ENCODE results near the gene TTC21B. TPM values are rescaled to one million over a fixed set of nuclear protein-coding genes. Genes with fewer than 3 reads are reported as not detected.
"Not testable (repeated sequence)": the region's sequence is repeated elsewhere in the genome, so short reads cannot be mapped to it uniquely, and the experiment has no call there.

The TTC21B gene
- total and polyA plus RNA-seq, 2 donors from 2014 or later = 8.4 to 15.2 TPM

DNA sequence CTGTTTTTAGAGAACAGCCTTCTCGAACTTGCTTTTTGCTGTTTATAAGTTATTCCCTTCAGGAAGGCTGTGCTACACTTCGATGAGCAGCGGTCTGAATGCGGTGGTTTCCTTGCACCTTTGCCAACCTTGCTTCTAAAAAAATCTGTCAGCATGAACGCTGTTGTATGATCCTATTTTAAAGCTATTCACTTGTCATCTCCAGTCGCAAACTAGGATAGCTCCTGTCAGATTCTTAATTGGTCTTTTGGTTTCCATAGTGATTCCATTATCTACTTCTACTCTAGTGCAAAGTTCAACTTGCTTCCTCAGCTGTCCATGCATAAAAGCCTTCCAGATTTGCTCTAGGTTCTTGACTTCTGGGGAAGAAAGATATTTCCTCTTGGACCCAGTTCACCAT, 83.2 kb downstream of the TTC21B start:
- TF ChIP-seq, protein P1, sequence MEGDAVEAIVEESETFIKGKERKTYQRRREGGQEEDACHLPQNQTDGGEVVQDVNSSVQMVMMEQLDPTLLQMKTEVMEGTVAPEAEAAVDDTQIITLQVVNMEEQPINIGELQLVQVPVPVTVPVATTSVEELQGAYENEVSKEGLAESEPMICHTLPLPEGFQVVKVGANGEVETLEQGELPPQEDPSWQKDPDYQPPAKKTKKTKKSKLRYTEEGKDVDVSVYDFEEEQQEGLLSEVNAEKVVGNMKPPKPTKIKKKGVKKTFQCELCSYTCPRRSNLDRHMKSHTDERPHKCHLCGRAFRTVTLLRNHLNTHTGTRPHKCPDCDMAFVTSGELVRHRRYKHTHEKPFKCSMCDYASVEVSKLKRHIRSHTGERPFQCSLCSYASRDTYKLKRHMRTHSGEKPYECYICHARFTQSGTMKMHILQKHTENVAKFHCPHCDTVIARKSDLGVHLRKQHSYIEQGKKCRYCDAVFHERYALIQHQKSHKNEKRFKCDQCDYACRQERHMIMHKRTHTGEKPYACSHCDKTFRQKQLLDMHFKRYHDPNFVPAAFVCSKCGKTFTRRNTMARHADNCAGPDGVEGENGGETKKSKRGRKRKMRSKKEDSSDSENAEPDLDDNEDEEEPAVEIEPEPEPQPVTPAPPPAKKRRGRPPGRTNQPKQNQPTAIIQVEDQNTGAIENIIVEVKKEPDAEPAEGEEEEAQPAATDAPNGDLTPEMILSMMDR (IDR thresholded peaks at IDR 0.05; ENCODE audit: borderline replicate concordance, extremely low read depth, insufficient read depth) = no peak
- Histone ChIP-seq H3K9me3 (ENCODE audit: control insufficient read depth in 2 of 3, insufficient read depth in 1 of 3, low read length in 3 of 3) (no peaks in the 10 kb centered on the region), H3K4me1 (ENCODE audit: control insufficient read depth in 2 of 3, insufficient read depth in 2 of 3, low read depth in 1 of 3, low read length in 3 of 3) (peaks cover 0 to 15% (median 0%) of the 10 kb centered on the region in 3 donors), H3K4me3 (ENCODE audit: low read length in 3 of 3) (peak overlapping the region in 1 of 3 donors; percentile 51), H3K27me3 (ENCODE audit: control insufficient read depth, insufficient read depth, low read length) (no peaks in the 10 kb centered on the region), H3K9ac (ENCODE audit: low read length in 3 of 3) (no peak overlapping the region), H3K27ac (ENCODE audit: low read depth in 2 of 2, low read length in 2 of 2) (no peak overlapping the region), H3K36me3 (ENCODE audit: control insufficient read depth in 2 of 3, insufficient read depth in 3 of 3, low read length in 3 of 3) (peaks cover 0 to 6% (median 0%) of the 10 kb centered on the region in 3 donors)
- intact Hi-C loops (cut with DNase I) = no loop called here
- no peak for FAIRE-seq
- peak in 1 of 5 donors; percentile 12 for DNase-seq

DNA sequence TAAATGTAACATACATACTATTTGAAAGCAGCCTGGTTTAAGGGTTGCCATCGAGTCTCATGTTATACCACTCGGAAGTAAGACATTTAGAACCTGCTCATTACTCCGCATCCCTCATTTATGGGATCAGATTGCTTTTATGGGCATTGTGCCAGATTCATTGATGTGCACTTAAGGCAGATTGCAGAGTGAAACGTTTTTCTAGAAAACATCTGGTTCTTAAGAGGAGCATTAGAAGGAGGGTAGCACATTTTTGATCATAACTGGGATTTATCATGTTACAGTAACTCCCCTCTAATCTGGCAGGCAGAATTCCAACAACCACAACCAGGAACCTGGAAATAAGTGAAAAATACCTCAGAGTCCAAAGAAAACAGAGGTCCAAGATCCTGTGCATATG, 85.4 kb downstream of the TTC21B start:
- peaks cover 0 to 6% (median 0%) of the 10 kb centered on the region in 3 donors for H3K36me3 ChIP-seq (ENCODE audit: control insufficient read depth in 2 of 3, insufficient read depth in 3 of 3, low read length in 3 of 3)
- no peaks in the 10 kb centered on the region for H3K9me3 ChIP-seq (ENCODE audit: control insufficient read depth in 2 of 3, insufficient read depth in 1 of 3, low read length in 3 of 3)
- DNase-seq (peak in 3 of 5 donors; percentile 27 to 80 (median 70)), FAIRE-seq (no peak)
- no peak overlapping the region for H3K4me3 ChIP-seq (ENCODE audit: low read length in 3 of 3)
- no peaks in the 10 kb centered on the region for H3K27me3 ChIP-seq (ENCODE audit: control insufficient read depth, insufficient read depth, low read length)
- TF ChIP-seq, protein P1 (IDR thresholded peaks at IDR 0.05; ENCODE audit: borderline replicate concordance, extremely low read depth, insufficient read depth) = no peak
- H3K9ac ChIP-seq (ENCODE audit: low read length in 3 of 3) = no peak overlapping the region
- H3K4me1 ChIP-seq (ENCODE audit: control insufficient read depth in 2 of 3, insufficient read depth in 2 of 3, low read depth in 1 of 3, low read length in 3 of 3) = peaks cover 0 to 15% (median 0%) of the 10 kb centered on the region in 3 donors
- H3K27ac ChIP-seq (ENCODE audit: low read depth in 2 of 2, low read length in 2 of 2) = no peak overlapping the region
- intact Hi-C loops (cut with DNase I) = no loop called here

DNA sequence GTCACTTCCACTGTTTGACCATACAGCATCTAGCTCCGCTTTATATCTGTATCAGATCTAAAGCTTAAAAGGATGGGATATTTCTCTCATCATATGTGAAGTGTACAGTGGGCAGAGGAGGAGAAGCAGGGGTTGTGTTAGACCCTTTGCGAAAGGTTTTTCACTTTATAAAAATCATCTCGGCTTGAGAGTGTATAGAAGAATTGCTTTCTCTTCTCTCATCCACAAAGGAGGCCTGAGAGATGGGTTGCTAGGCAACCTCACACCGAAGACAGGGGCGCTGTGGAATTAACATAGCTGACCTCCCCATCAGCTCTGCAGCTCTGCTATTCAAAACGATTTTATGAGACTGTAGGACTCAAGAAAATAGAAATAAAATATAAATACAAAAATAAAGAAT, 89.3 kb downstream of the TTC21B start:
- DNase-seq (no peak), FAIRE-seq (no peak)
- TF ChIP-seq, protein P1 (IDR thresholded peaks at IDR 0.05; ENCODE audit: borderline replicate concordance, extremely low read depth, insufficient read depth) = no peak
- Histone ChIP-seq H3K27ac (ENCODE audit: low read depth in 2 of 2, low read length in 2 of 2) (no peak overlapping the region), H3K9ac (ENCODE audit: low read length in 3 of 3) (no peak overlapping the region), H3K36me3 (ENCODE audit: control insufficient read depth in 2 of 3, insufficient read depth in 3 of 3, low read length in 3 of 3) (peaks cover 0 to 3% (median 0%) of the 10 kb centered on the region in 3 donors), H3K4me3 (ENCODE audit: low read length in 3 of 3) (no peak overlapping the region), H3K4me1 (ENCODE audit: control insufficient read depth in 2 of 3, insufficient read depth in 2 of 3, low read depth in 1 of 3, low read length in 3 of 3) (peaks cover 0 to 13% (median 0%) of the 10 kb centered on the region in 3 donors), H3K9me3 (ENCODE audit: control insufficient read depth in 2 of 3, insufficient read depth in 1 of 3, low read length in 3 of 3) (no peaks in the 10 kb centered on the region), H3K27me3 (ENCODE audit: control insufficient read depth, insufficient read depth, low read length) (no peaks in the 10 kb centered on the region)
- intact Hi-C loops (cut with DNase I) = no loop called here

DNA sequence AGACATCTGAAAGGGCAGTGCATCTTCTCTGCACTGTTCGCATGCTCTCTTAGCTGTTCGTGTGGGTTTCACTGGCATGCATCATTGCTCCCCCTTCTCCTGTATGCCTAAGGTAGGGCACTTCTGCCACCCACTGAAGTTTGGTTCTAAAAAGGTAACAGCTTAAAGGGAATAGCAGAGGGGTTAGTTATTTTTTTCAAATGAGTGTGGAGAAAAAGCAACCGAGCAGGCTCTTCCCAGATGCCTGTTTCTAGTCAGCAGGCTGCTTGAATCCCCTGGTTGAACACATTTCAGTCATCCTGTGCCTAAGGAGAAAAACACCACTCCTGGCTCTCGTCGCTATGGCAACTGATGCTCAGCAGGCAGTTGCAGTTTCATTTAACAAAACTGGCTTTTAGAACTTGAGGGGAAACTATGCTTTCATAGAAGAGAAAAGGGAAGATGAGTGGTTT, 89.7 kb downstream of the TTC21B start:
- intact Hi-C loops (cut with DNase I) = no loop called here
- FAIRE-seq (no peak), DNase-seq (peak in 1 of 5 donors; percentile 12)
- Histone ChIP-seq H3K36me3 (ENCODE audit: control insufficient read depth in 2 of 3, insufficient read depth in 3 of 3, low read length in 3 of 3) (peaks cover 0 to 3% (median 0%) of the 10 kb centered on the region in 3 donors), H3K4me3 (ENCODE audit: low read length in 3 of 3) (no peak overlapping the region), H3K9me3 (ENCODE audit: control insufficient read depth in 2 of 3, insufficient read depth in 1 of 3, low read length in 3 of 3) (no peaks in the 10 kb centered on the region), H3K9ac (ENCODE audit: low read length in 3 of 3) (no peak overlapping the region), H3K4me1 (ENCODE audit: control insufficient read depth in 2 of 3, insufficient read depth in 2 of 3, low read depth in 1 of 3, low read length in 3 of 3) (peaks cover 0 to 8% (median 0%) of the 10 kb centered on the region in 3 donors), H3K27ac (ENCODE audit: low read depth in 2 of 2, low read length in 2 of 2) (no peak overlapping the region), H3K27me3 (ENCODE audit: control insufficient read depth, insufficient read depth, low read length) (no peaks in the 10 kb centered on the region)
- TF ChIP-seq, protein P1 (IDR thresholded peaks at IDR 0.05; ENCODE audit: borderline replicate concordance, extremely low read depth, insufficient read depth) = no peak

DNA sequence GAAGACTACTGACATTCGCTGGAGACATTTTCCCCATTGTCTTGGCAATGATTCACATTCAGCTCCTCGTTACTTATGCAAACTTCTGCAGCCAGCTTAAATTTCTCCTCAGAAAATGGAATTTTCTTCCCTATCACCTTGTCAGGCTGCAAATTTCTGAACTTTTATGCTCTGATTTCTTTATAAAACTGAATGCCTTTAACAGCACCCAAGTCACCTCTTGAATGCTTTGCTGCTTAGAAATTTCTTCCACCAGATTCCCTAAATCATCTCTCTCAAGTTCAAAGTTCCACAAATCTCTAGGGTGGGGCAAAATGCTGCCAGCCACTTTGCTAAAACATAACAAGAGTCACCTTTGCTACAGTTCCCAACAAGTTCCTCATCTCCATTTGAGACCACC, 92.5 kb downstream of the TTC21B start:
- H3K27me3 ChIP-seq (ENCODE audit: control insufficient read depth, insufficient read depth, low read length); H3K9me3 ChIP-seq (ENCODE audit: control insufficient read depth in 2 of 3, insufficient read depth in 1 of 3, low read length in 3 of 3); intact Hi-C loops (cut with DNase I); H3K4me1 ChIP-seq (ENCODE audit: control insufficient read depth in 2 of 3, insufficient read depth in 2 of 3, low read depth in 1 of 3, low read length in 3 of 3); H3K4me3 ChIP-seq (ENCODE audit: low read length in 3 of 3); H3K9ac ChIP-seq (ENCODE audit: low read length in 3 of 3); FAIRE-seq; DNase-seq; H3K36me3 ChIP-seq (ENCODE audit: control insufficient read depth in 2 of 3, insufficient read depth in 3 of 3, low read length in 3 of 3); H3K27ac ChIP-seq (ENCODE audit: low read depth in 2 of 2, low read length in 2 of 2): not testable (repeated sequence)

All from kidney (tissue), 14 donors.